Glutamatergic neuron (in vitro differentiated cells): ENCODE data around the gene FSCN2. TPM values are rescaled to one million over a fixed set of nuclear protein-coding genes. Genes with fewer than 3 reads are reported as not detected.

ENCODE experiments used
- DNase-seq: peaks from one replicate; pipeline ENCODE4 v3.0.0; 2022
- H3K27ac Mint-ChIP-seq: one replicate; pipeline ENCODE4 v1.8.0; 2020; ENCODE audit warnings: mild to moderate bottlenecking, mixed read lengths, inconsistent platforms; ENCODE audit not compliant: unreplicated experiment
- H3K27me3 Mint-ChIP-seq: one replicate; pipeline ENCODE4 v1.8.0; 2020; ENCODE audit warnings: mild to moderate bottlenecking, moderate library complexity, mixed read lengths, inconsistent platforms; ENCODE audit not compliant: unreplicated experiment
- H3K36me3 Mint-ChIP-seq: one replicate; pipeline ENCODE4 v1.8.0; 2020; ENCODE audit warnings: mild to moderate bottlenecking, mixed read lengths, inconsistent platforms; ENCODE audit not compliant: unreplicated experiment
- H3K4me1 Mint-ChIP-seq: one replicate; pipeline ENCODE4 v1.8.0; 2020; ENCODE audit warnings: mild to moderate bottlenecking, low read depth, mixed read lengths, inconsistent platforms; ENCODE audit not compliant: unreplicated experiment
- H3K4me3 Mint-ChIP-seq: one replicate; pipeline ENCODE4 v1.8.0; 2020; ENCODE audit warnings: mild to moderate bottlenecking, mixed read lengths, inconsistent platforms; ENCODE audit not compliant: unreplicated experiment
- H3K9me3 Mint-ChIP-seq: one replicate; pipeline ENCODE4 v1.8.0; 2020; ENCODE audit warnings: mild to moderate bottlenecking, moderate library complexity, mixed read lengths, inconsistent platforms; ENCODE audit not compliant: unreplicated experiment
- total RNA-seq: library from RNA; stranded (reverse); fragmentation: NEBNext Ultra II Directional; extraction: Animal tissue kit (Norgen Biotek cat#: 25700); gene quantifications from one replicate; pipeline ENCODE4 v1.2.1, GENCODE V29; 2021; ENCODE audit not compliant: unreplicated experiment
- TF ChIP-seq, protein P1 (sequence below): fragments of 200-600 bp; sonication (generic); IDR thresholded peaks from one replicate; pipeline ENCODE4 v1.5.0; 2021; ENCODE audit not compliant: partially characterized antibody, unreplicated experiment

Gene FSCN2
- total RNA-seq, 1 donor from 2014 or later = 6.1 TPM

DNA sequence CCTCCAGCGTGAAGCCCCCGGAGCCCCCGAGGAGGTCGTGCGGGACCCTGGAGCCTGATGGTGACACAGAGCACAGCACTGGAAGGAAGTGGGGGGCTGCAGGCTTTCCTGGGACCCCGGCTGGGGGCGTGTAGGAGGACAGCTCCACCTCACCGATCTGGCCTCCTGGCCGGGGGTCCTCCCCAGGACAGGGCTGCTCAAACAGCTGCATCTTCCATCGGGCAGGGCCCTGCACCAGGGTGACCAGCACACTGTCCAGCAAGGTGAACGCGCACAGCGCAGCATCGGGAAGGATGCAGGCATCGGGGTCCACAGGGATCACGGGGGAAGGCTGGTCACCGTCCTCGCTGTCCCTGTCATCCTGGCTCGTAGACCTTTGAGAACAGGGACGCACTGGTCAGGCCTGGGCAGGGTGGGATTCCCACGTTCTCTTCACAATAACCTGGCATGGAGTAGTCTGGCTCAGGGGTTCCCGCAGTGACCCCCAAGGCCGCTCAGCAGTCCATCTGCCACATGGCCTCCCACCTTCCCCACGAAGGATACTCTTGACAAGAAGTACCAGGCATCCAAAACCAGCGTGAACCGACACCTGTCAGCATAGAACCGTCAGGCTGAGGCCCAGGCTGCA lies 22.8 kb downstream of the FSCN2 start:
- Mint-ChIP-seq H3K27ac (peak overlapping the region; percentile 76), H3K4me3 (peak overlapping the region; percentile 92), H3K9me3 (peaks cover 14% of the 10 kb centered on the region), H3K36me3 (no peaks in the 10 kb centered on the region), H3K27me3 (peaks cover 13% of the 10 kb centered on the region), H3K4me1 (peaks cover 10% of the 10 kb centered on the region)
- no peak for DNase-seq
- TF ChIP-seq, protein P1, sequence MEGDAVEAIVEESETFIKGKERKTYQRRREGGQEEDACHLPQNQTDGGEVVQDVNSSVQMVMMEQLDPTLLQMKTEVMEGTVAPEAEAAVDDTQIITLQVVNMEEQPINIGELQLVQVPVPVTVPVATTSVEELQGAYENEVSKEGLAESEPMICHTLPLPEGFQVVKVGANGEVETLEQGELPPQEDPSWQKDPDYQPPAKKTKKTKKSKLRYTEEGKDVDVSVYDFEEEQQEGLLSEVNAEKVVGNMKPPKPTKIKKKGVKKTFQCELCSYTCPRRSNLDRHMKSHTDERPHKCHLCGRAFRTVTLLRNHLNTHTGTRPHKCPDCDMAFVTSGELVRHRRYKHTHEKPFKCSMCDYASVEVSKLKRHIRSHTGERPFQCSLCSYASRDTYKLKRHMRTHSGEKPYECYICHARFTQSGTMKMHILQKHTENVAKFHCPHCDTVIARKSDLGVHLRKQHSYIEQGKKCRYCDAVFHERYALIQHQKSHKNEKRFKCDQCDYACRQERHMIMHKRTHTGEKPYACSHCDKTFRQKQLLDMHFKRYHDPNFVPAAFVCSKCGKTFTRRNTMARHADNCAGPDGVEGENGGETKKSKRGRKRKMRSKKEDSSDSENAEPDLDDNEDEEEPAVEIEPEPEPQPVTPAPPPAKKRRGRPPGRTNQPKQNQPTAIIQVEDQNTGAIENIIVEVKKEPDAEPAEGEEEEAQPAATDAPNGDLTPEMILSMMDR = no peak

DNA sequence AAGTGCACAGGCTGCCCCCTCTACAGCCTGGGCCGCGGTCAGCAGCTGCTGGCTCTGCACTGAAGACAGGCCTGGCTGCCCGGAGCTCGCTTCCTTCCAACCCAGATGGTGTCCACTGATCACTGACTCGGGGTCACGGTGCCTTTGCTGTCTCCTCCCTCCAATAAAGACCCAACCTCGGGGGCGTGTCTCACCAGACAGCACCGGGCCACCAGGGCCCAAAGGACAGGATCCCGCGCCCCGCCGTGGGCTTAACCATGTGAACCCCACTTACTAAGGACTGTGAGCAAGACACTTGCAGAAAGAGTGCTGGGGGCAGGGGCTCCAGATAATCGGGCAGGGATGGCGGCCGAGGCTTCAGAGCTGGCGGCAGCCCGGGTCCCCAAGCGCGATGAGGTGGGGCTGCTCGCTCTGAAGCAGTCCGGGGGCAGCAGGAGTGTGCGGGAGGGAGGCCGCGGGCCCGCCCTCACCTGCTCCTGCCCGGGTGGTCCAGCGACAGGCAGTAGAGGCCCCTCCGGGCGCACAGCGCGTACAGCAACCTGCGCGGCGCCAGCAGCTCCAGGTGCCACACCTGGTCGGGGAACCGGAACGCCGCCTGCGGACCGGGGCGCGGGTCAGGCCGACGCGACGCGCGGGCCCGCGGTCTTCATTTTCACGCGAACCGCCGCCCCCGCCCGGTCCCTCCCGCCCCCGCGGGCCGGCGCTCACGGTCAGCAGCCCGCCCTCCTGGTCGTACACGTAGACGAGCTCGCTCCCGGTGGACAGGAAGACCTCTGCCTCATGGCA lies 23.5 kb downstream of the FSCN2 start:
- Mint-ChIP-seq H3K36me3 (no peaks in the 10 kb centered on the region), H3K4me3 (peak overlapping the region; percentile 92), H3K4me1 (peaks cover 10% of the 10 kb centered on the region), H3K27me3 (peaks cover 13% of the 10 kb centered on the region), H3K27ac (peak overlapping the region; percentile 76), H3K9me3 (peaks cover 14% of the 10 kb centered on the region)
- TF ChIP-seq, protein P1 = no peak
- DNase-seq = peak; percentile 62

DNA sequence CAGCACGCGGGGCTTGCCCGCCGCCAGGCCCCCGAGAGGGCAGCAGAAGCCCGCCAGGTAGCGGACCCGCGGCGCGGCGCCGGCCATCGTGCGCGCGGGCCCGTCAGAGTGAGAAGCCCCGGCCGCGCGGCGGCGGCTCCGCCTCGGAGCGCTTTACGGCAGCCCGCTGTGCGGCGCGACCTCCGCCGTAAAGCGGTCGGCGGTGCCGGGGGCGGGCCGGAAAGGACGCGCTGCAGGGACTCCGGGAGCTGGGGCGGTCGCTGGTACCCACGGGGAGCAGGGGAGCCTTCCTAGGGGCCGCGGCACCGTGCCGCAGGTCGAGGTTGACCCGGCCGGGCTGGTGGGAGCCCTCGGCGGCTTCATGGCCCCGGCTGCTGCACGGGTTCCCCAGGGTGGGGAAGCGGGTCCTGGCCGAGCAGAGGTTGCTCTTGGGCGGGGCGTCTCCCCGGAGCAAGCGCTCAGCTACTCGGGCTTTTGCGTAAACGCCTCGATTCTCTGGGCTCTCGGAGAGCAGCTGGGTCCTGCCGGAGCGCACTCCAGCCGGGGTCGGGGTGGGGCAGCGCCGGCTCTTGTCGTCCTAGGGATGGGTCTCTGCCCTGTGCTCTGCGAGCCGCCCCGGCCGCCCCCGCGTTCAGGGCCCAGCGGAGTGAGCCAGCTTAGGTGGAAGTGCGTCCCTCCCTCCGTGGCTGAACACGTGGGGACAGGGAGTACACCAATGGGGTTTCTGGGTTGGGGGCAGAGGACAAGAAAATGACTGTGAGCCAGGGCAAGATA lies 24.3 kb downstream of the FSCN2 start, which contains the start of gene FAAP100:
FAAP100 (minus strand) TSS at position 110 of the 774 bp plus-strand sequence; CDS start at position 87, 23 bp downstream.
- Mint-ChIP-seq H3K4me1 (peaks cover 11% of the 10 kb centered on the region), H3K9me3 (peaks cover 17% of the 10 kb centered on the region), H3K4me3 (peak within 1 kb of the TSS; percentile 92), H3K36me3 (peaks cover 4% of the 10 kb centered on the region), H3K27ac (peak within 1 kb of the TSS; percentile 76), H3K27me3 (peaks cover 16% of the 10 kb centered on the region)
- TF ChIP-seq, protein P1 = no peak
- peak; percentile 86 for DNase-seq

DNA sequence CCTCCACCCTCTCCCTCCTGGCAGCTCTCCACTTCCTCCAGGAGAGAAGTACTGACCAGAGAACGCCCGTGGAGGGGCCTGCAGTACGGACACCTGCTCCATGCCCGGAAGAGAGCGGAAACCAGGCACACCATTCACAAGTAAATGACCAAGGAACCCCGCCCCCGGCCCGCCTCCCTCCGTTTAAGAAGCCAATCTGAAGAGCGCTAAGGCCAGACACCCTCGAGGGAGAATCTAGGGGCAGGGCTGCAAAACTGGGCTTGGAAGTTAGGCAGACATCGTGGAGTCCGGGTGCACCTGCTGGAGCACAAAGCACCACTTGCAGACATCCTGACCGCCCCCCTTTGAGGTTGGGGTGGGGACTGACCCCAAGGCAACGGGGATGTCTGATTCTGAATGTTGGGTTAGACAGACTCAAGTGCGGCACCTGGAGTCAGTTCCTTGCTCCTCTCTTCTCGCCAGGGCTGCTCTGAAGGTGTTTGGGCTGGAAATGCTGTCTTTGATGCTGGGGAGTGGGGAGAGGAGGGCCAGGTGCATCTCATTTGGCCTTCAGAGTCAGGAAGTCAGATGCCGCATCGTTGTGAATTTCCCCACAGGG lies 24.9 kb downstream of the FSCN2 start:
- Mint-ChIP-seq H3K4me1 (peaks cover 11% of the 10 kb centered on the region), H3K27me3 (peaks cover 18% of the 10 kb centered on the region), H3K36me3 (peaks cover 4% of the 10 kb centered on the region), H3K27ac (peak overlapping the region; percentile 22), H3K4me3 (peak overlapping the region; percentile 83), H3K9me3 (peaks cover 17% of the 10 kb centered on the region)
- DNase-seq = peak; percentile 73
- TF ChIP-seq, protein P1 = no peak
